Measurements from ENCODE around the gene SPINK9.

SPINK9 gene

GRCh38 chr5:148335259-148335658 lies at the start of gene SPINK9:
TSS of gene SPINK9 (plus strand) at chr5:148335559. CDS start at chr5:148335614, 55 bp downstream.
- TF ChIP-seq, protein P1, sequence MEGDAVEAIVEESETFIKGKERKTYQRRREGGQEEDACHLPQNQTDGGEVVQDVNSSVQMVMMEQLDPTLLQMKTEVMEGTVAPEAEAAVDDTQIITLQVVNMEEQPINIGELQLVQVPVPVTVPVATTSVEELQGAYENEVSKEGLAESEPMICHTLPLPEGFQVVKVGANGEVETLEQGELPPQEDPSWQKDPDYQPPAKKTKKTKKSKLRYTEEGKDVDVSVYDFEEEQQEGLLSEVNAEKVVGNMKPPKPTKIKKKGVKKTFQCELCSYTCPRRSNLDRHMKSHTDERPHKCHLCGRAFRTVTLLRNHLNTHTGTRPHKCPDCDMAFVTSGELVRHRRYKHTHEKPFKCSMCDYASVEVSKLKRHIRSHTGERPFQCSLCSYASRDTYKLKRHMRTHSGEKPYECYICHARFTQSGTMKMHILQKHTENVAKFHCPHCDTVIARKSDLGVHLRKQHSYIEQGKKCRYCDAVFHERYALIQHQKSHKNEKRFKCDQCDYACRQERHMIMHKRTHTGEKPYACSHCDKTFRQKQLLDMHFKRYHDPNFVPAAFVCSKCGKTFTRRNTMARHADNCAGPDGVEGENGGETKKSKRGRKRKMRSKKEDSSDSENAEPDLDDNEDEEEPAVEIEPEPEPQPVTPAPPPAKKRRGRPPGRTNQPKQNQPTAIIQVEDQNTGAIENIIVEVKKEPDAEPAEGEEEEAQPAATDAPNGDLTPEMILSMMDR (IDR thresholded peaks at IDR 0.05; ENCODE audit: insufficient read depth, low read depth, low read length, missing control alignments): no peak
- H3K4me3 ChIP-seq (ENCODE audit: low read depth, low read length): no peak within 1 kb of the TSS
- no peak for DNase-seq (ENCODE audit: low read depth)

GRCh38 chr5:148290271-148291195 lies 44.8 kb upstream of the SPINK9 start:
- peak; percentile 11 for DNase-seq (ENCODE audit: low read depth)
- H3K4me3 ChIP-seq (ENCODE audit: low read depth, low read length): no peak overlapping the region
- TF ChIP-seq, protein P1 (IDR thresholded peaks at IDR 0.05; ENCODE audit: insufficient read depth, low read depth, low read length, missing control alignments): peak; percentile 29

- DNase-seq (ENCODE audit: low read depth): no peak
- H3K4me3 ChIP-seq (ENCODE audit: low read depth, low read length): no peak overlapping the region
- TF ChIP-seq, protein P1 (IDR thresholded peaks at IDR 0.05; ENCODE audit: insufficient read depth, low read depth, low read length, missing control alignments): no peak
Observed at GRCh38 chr5:148297731-148298130, 37.6 kb upstream of the SPINK9 start.

GRCh38 chr5:148306446-148306845 lies 28.9 kb upstream of the SPINK9 start:
- H3K4me3 ChIP-seq (ENCODE audit: low read depth, low read length): no peak overlapping the region
- DNase-seq (ENCODE audit: low read depth): no peak
- TF ChIP-seq, protein P1 (IDR thresholded peaks at IDR 0.05; ENCODE audit: insufficient read depth, low read depth, low read length, missing control alignments): no peak

DNA sequence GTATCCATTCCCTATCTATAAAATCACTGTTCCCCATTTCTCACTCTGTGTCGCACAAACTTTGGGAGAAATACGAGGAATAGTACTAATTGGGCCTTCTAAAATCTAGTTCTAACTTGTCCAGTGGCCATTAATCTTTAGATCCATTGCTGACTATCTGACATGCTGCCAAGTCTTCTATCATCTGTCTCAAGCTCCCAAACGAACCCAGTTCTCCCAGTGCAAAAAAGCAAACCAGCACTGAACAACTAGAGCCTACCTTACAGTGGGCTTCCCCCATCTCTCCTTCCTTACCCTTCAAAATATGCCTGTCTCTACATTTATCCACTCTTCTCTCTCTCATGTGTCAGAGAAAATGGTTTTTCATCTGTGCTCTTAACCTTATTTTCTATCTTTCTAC lies 26.3 kb upstream of the SPINK9 start:
- TF ChIP-seq, protein P1 (IDR thresholded peaks at IDR 0.05; ENCODE audit: insufficient read depth, low read depth, low read length, missing control alignments): no peak
- DNase-seq (ENCODE audit: low read depth): no peak
- H3K4me3 ChIP-seq (ENCODE audit: low read depth, low read length): no peak overlapping the region

DNA sequence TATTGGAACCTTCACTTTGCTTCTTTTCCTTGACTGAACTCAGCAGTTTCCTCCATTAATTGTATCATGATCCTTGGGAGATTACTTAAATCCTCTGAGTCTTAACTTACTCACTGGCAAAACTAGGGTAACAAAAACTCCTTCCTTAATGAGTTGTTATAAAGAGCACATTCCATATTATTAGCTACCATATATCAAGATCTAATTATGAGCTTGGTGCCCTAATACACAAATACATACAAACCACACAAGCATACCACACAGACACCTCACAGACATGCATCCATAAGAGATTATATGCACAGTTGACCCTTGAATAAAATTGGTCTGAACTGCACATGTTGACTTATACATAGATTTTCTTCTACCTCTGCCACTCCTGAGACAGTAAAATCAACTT lies 25.6 kb upstream of the SPINK9 start:
- no peak overlapping the region for H3K4me3 ChIP-seq (ENCODE audit: low read depth, low read length)
- no peak for DNase-seq (ENCODE audit: low read depth)
- TF ChIP-seq, protein P1 (IDR thresholded peaks at IDR 0.05; ENCODE audit: insufficient read depth, low read depth, low read length, missing control alignments): no peak

All from GM12865 (cell line).